HG02588 (cell line): ENCODE data around the gene C1QA.
"Not testable (repeated sequence)": the region's sequence is repeated elsewhere in the genome, so short reads cannot be mapped to it uniquely, and the experiment has no call there.

Experiments
- ATAC-seq: cut with Tn5 transposase; IDR thresholded peaks from one replicate; pipeline ENCODE4 v1.9.1; 2021; ENCODE audit warnings: mild to moderate bottlenecking, moderate library complexity; ENCODE audit not compliant: unreplicated experiment

Gene C1QA

GRCh38 chr1:22639286-22639685 is 2.9 kb downstream of the C1QA start:
- ATAC-seq: no peak

DNA sequence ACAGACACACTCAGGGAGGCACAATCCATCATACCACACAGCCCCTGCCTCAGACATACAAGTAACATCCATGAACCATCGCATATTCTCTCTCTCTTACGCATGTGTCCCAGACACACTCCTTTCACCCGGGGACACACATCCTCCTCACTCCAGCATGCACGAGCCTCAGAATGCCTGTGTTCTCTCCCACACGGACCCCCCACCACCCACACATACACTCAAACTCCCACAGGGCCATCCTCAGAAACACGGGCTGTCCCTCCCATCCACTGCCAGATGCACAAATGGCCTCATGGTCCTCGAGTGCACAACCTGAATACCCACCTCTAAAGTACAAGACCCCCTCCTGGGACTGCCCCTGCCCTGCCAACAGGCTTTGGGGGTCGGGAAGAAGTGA is 4.8 kb downstream of the C1QA start:
- ATAC-seq: no peak

- no peak for ATAC-seq
These were observed 5.6 kb downstream of the C1QA start for GRCh38 chr1:22641906-22642636.

DNA sequence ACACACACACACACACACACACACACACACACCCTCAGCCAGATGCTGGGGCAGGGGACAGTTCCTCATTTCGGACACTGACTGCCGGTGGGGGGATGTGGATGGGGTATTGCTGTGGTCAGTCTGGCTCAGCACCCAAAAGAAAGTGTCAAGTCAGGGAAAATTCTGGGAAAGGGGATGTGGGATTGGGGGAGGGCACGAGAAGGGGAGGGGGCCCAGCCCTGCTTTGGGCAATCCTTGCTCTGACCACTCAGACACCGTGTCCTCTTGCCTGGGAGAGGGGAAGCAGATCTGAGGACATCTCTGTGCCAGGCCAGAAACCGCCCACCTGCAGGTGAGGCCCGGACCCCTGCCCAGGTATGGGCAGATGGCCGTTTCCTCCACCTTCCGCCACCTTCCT is 7.0 kb downstream of the C1QA start, which contains the start of gene C1QC:
Gene C1QC, plus strand, starts transcription at position 253 of the 400 bp plus-strand sequence. CDS start 391 bp downstream, outside the sequence.
- ATAC-seq: no peak

DNA sequence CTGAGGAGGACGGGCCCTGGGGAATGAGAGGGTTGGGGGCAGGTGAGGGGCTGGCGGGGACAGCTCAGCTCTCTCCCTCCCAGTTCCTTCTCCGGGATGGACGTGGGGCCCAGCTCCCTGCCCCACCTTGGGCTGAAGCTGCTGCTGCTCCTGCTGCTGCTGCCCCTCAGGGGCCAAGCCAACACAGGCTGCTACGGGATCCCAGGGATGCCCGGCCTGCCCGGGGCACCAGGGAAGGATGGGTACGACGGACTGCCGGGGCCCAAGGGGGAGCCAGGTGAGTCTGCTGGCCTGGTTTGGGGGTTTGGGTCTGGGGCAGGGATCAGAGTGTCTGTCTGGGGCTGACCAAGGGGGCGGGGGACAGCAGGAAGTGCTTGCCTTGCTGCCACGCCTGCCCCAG is 7.5 kb downstream of the C1QA start:
- ATAC-seq: no peak

GRCh38 chr1:22645931-22646330 is 9.5 kb downstream of the C1QA start:
- no peak for ATAC-seq

- no peak for ATAC-seq
These were observed 10.0 kb downstream of the C1QA start for GRCh38 chr1:22646384-22646783.

- ATAC-seq: no peak
These were observed 13.8 kb downstream of the C1QA start for GRCh38 chr1:22650089-22650693.

DNA sequence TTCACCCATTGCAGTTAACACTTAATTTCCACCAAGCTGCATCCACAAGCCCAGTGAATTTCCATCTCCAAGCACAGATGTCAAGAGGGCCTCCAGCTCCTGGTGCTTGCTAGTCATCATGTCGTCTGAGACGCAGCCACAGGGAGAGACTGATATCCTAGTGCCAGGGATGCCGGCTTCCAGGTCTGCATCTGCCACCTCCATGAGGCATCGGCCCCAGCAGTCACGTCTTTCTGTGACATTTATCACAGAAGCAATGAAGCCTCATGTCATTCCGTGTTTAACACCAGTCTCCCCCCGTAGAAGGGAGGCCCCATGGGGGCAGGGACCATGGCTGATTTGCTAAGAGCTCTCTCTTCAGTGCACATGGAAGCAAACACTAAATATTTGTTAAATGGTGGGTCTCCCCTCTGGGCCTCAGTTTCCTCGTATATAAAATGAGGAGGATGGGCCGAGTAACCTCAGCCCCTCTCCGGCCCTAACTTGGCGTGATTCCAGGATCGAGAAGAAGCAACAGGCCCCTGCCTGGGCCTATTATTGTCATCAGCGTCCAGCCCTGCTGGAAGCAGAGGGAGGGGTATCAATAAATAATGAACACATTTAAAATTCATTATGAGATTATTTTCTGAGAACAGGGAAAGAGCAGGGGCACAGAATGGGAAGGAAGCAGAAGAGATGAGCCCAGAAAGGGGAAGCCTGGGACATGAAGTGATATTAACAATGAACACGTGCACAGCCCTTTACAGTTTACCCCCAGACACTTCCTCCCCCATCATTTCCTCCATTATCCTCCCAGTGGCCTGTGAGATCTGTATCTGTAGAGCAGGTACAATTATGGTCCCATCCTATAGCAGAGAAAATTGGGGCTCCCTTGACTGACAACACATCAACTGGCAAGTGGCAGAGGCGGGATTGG is 15.8 kb downstream of the C1QA start:
- no peak for ATAC-seq

DNA sequence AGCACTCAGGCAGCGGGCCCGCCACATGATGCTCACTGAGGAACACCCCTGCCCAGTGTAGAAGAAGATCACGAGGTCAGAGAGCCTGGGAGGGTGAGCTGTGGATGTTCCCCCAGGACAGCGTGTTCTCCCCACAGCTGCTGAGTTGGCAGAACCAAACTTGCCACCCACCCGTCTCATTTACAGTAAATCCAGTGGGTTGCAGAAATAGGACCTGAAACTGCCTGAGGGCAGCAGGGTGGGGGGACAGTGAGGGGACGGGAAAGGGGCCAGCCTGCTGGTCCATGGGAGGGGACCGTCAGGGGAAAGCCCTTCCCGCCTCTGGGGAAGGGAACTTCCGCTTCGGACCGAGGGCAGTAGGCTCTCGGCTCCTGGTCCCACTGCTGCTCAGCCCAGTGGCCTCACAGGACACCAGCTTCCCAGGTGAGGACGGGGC is 16.5 kb downstream of the C1QA start, which contains the start of gene C1QB:
Gene C1QB, plus strand, starts transcription at position 356 of the 436 bp plus-strand sequence. CDS start 6,227 bp downstream, outside the sequence.
- ATAC-seq: no peak

- ATAC-seq: no peak
These were observed 18.3 kb downstream of the C1QA start for GRCh38 chr1:22654692-22655091.

DNA sequence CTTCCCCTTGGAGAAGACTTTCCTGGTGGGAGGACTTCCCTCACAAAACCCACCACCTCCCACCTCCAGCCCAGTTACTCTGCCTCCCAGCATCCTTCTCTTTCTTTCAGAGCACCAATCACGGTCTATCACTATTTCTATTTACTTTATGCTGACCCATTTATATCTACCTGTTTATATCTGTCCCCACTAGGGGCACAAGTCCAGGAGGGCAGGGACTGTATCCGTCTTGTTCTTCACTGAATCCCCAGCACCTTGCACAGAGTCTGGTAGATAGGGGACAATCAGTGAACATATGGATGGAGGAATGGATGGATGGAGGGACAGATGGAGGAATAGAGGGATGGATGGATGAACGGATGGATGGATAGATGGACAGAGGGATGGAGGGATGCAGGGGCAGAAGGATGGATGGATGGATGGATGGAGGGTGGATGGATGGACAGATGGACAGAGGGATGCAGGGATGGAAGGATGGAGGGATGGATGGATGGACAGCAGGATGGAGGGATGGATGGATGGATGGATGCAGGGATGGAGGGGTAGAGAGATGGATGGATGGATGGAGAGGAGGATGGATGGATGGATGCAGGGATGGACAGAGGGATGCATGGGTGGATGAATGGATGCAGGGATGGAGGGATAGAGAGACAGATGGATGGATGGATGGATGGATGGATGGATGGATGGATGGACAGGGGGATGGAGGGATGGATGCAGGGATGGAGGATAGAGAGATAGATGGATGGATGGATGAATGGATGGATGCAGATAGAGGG is 22.1 kb downstream of the C1QA start:
- ATAC-seq: no peak

DNA sequence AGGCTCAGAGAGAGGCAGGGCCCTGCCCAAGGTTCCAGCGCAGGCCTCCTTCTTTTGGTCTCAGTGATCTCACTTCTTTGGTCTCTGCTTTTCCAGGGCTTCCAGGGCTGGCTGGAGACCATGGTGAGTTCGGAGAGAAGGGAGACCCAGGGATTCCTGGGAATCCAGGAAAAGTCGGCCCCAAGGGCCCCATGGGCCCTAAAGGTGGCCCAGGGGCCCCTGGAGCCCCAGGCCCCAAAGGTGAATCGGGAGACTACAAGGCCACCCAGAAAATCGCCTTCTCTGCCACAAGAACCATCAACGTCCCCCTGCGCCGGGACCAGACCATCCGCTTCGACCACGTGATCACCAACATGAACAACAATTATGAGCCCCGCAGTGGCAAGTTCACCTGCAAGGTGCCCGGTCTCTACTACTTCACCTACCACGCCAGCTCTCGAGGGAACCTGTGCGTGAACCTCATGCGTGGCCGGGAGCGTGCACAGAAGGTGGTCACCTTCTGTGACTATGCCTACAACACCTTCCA is 24.4 kb downstream of the C1QA start:
- no peak for ATAC-seq

DNA sequence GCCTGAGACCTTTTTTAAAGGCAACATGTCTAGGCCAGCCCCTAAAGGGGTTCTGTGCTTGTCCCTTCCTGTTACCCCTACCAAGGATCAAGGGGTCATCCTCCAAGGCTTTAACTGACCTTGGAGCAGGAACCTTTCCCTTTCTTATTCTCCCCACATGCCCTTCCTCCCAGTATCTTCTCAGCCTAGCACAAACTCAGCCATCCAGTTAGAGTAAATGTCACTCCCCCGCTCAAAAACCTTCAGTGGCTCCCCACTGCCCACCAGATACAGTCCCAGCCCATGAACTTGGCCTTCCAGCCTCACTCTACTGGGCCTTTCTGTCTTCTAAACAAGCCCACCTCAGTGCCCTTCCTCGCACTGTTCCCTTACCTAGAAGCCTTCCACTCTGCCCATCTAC is 25.5 kb downstream of the C1QA start:
- ATAC-seq: no peak

DNA sequence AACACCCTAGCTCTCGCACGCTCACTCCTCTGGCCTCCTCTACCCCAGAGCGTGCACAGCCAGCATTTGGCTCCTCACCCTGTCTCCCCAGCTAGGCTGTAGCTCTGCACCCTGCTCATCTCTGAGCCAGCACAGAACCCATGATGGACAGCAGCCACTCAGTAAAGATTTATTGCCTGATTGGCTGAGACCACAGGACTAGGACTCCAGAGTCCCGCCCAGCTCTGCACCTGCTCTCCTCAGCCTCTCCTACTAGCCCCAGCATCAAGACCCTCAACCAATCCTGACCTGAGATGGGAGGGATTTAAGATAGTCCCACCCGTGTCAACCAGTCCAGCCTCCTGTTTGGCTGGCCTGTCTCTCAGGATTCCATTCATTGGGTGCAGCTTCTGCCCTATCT is 25.9 kb downstream of the C1QA start:
- no peak for ATAC-seq

DNA sequence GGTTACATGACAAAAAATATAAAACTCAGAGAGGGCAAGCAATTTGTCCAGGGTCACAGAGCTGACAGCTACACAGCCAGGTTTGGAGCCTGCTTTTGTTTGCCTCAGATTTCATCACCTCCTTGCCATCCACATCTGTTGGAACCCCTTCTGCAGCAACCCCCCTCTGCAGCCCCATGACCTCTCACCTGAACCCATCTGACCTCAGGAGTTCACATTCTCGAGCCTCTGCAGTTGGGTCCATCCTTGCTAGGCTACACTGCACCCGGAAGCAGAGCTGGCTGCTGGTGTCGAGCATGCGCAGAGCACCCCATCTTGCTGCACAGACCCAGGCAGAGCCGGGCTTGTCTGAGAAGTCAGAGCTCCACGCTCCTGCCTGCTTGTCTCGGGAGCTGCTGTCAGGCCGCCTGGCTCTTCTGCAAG is 26.6 kb downstream of the C1QA start:
- ATAC-seq: no peak

GRCh38 chr1:22665752-22666151 is 29.3 kb downstream of the C1QA start:
- ATAC-seq: no peak

DNA sequence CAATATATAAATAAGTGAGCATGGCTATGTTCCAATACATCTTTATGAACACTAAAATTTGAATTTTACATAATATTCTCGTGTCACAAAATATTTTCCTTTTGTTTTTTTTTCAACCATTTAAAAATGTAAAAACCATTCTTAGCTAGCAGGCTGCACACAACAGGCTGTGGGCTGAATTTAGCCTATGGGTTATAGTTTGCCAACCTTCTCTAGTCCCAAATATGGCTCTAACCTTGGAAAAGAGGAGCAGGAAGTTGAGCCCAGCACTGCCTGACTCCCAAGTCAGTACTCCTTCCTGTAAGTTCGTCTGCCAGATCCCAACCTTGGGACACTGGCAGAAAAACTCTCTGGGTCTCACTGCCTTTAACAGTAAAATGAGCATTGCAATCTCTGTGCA is 30.0 kb downstream of the C1QA start:
- no peak for ATAC-seq

- ATAC-seq: not testable (repeated sequence)
These were observed 32.4 kb downstream of the C1QA start for GRCh38 chr1:22668840-22669239.

DNA sequence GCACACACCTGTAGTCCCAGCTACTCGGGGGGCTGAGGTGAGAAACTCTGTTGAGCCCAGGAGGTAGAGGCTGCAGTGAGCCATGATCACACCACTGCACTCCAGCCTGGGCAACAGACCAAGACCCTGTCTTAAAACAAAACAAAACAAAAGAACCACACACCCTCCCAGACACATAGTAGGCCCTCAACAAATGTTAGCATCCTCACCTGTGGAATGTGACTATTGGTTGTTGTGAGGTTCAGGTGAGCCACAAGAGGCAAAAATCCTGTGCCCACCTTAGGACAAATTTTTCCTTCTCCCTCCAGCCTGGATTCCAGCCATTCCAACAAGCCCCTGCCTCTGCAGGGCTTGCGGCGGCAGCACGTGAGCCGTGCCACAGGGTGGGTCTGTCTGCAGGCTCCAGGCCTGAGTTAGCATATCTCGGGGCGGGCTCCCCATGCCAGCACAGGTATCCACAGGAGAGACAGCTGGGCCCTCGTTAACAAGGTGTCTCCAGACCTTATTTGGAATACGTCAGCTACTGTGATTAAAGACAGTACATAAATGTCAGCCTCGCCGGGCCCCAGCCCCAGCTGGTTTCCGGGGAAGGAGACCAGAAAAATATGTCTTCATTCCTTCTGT is 34.0 kb downstream of the C1QA start:
- ATAC-seq: no peak
